ENCODE data around the gene DLL1. TPM values are rescaled to one million over a fixed set of nuclear protein-coding genes. Genes with fewer than 3 reads are reported as not detected.

Gene DLL1
- total and polyA plus RNA-seq, 8 donors = 3.4 to 38.5 (median 5.8) TPM; not detected in 1

GRCh38 chr6:170312876-170313275 is 22.0 kb upstream of the DLL1 start:
- H3K4me3 ChIP-seq = no peak overlapping the region
- H3K9me3 ChIP-seq = no peaks in the 10 kb centered on the region
- H3K27ac ChIP-seq = no peak overlapping the region
- intact Hi-C loops (cut with DNase I; ENCODE audit: low total_unique reads) = no loop called here
- TF ChIP-seq POLR2A (IDR thresholded peaks at IDR 0.05) = no peak
- TF ChIP-seq EP300 (IDR thresholded peaks at IDR 0.05) = no peak
- no peak for TF ChIP-seq POLR2AphosphoS5 (IDR thresholded peaks at IDR 0.05)
- TF ChIP-seq CTCF (IDR thresholded peaks at IDR 0.05) = no peak
- H3K27me3 ChIP-seq = no peaks in the 10 kb centered on the region
- H3K4me1 ChIP-seq = peaks cover 6 to 70% (median 37%) of the 10 kb centered on the region in 4 donors
- H3K36me3 ChIP-seq = peaks cover 0 to 9% (median 6%) of the 10 kb centered on the region in 4 donors
- WGBS, 5 donors = 88 to 98% (median 97%) methylated on average over 2 of the region's 2 CpGs
- DNase-seq = no peak

GRCh38 chr6:170311696-170312095 is 20.8 kb upstream of the DLL1 start:
- Histone ChIP-seq H3K36me3 (peaks cover 0 to 3% (median 0%) of the 10 kb centered on the region in 4 donors), H3K4me1 (peaks cover 14 to 73% (median 45%) of the 10 kb centered on the region in 4 donors), H3K27me3 (no peaks in the 10 kb centered on the region), H3K4me3 (no peak overlapping the region), H3K27ac (no peak overlapping the region), H3K9me3 (no peaks in the 10 kb centered on the region)
- no peak for DNase-seq
- WGBS, 5 donors = 78 to 90% (median 87%) methylated on average over 5 of the region's 5 CpGs
- TF ChIP-seq POLR2AphosphoS5 (IDR thresholded peaks at IDR 0.05) (no peak), POLR2A (IDR thresholded peaks at IDR 0.05) (no peak), EP300 (IDR thresholded peaks at IDR 0.05) (no peak), CTCF (IDR thresholded peaks at IDR 0.05) (no peak)
- intact Hi-C loops (cut with DNase I; ENCODE audit: low total_unique reads) = no loop called here

GRCh38 chr6:170308761-170309160 is 17.9 kb upstream of the DLL1 start:
- no peaks in the 10 kb centered on the region for H3K27me3 ChIP-seq
- H3K36me3 ChIP-seq = peaks cover 0 to 3% (median 0%) of the 10 kb centered on the region in 4 donors
- no peak for DNase-seq
- TF ChIP-seq POLR2A (IDR thresholded peaks at IDR 0.05) (no peak), EP300 (IDR thresholded peaks at IDR 0.05) (no peak), POLR2AphosphoS5 (IDR thresholded peaks at IDR 0.05) (no peak)
- H3K4me1 ChIP-seq = peaks cover 20 to 73% (median 49%) of the 10 kb centered on the region in 4 donors
- no peak overlapping the region for H3K27ac ChIP-seq
- H3K9me3 ChIP-seq = no peaks in the 10 kb centered on the region
- intact Hi-C loops (cut with DNase I; ENCODE audit: low total_unique reads) = no loop called here
- H3K4me3 ChIP-seq = no peak overlapping the region
- WGBS, 5 donors = 77 to 98% (median 94%) methylated on average over 1 of the region's 1 CpG

- no peak for DNase-seq
- Histone ChIP-seq H3K4me1 (peaks cover 20 to 57% (median 42%) of the 10 kb centered on the region in 4 donors), H3K9me3 (no peaks in the 10 kb centered on the region), H3K36me3 (peaks cover 0 to 3% (median 0%) of the 10 kb centered on the region in 4 donors), H3K27ac (peak overlapping the region; percentile 86 to 95 (median 93)), H3K27me3 (no peaks in the 10 kb centered on the region), H3K4me3 (peak overlapping the region; percentile 90 to 96 (median 92))
- TF ChIP-seq POLR2AphosphoS5 (IDR thresholded peaks at IDR 0.05) = no peak
- TF ChIP-seq POLR2A (IDR thresholded peaks at IDR 0.05) = no peak
- no peak for TF ChIP-seq CTCF (IDR thresholded peaks at IDR 0.05)
- TF ChIP-seq EP300 (IDR thresholded peaks at IDR 0.05) = no peak
- intact Hi-C loops (cut with DNase I; ENCODE audit: low total_unique reads) = no loop called here
- WGBS, 5 donors = 6 to 8% (median 7%) methylated on average over 12 to 15 of the region's 15 CpGs
Measured at GRCh38 chr6:170307080-170307545, 16.2 kb upstream of the DLL1 start.

All from stomach (tissue), 9 donors.